Right renal cortex interstitium (tissue), 3 donors: ENCODE measurements around the gene MAK. TPM values are rescaled to one million over a fixed set of nuclear protein-coding genes. Genes with fewer than 3 reads are reported as not detected.
A peak's percentile ranks its signal among the peaks of the same experiment; 100 is the strongest.
"Not testable (repeated sequence)": the region's sequence is repeated elsewhere in the genome, so short reads cannot be mapped to it uniquely, and the experiment has no call there.

Experiments
- DNase-seq, 3 donors: peaks; one replicate each; pipeline ENCODE4 v3.0.0-alpha.2; 2013; ENCODE audit warnings: low read depth in 3 of 3, low spot score in 2 of 3
- polyA plus RNA-seq, 3 donors: library from polyadenylated mRNA; unstranded; fragments of 120-200 nt; gene quantifications; one replicate each; pipeline ENCODE4 v1.2.1, GENCODE V29; 2013; ENCODE audit not compliant: insufficient read length in 3 of 3

The MAK gene
- polyA plus RNA-seq, 3 donors = 1.2 to 1.8 (median 1.4) TPM

DNA sequence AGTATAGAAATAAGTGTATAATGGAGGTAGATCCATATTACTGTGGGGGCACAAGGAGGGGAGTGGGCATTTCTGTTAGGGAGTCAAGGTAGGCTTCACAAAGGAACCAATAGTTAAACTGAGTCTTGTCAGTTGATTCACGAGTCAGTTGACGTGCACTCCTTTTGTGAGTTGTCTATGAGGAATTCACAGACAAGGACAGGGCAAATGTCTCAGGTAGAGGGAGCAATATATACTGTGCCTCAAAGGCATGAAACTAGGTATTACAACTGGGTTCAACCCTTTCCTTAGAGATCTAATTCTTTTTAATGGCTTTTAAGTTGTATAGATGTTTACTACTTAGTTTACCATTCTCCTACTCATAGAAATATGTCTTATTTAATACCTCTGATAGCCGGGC lies 104.5 kb downstream of the MAK start:
- DNase-seq = no peak

DNA sequence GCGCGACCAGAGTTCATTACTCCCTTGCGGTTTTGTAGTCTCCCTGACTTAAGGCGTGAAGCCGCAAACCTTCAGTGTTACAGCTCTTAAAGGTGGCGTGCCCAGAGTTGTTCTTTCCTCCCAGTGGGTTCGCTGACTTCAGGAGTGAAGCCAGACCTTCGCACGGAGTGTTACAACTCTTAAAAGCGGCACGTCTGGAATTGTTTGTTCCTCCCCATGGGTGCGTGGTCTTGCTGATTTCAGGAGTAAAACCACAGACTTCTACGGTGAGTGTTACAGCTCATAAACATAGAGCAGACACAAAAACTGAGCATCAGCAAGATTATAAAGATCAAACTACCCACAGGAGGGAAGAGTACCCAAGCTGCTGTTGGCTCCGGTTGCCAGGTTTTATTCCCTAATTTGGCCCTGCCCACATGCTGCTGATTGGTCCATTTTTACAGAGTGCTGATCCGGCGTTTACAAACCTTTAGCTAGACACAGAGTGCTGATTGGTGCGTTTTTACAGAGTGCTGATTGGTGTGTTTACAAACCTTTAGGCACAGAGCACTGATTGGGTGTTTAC lies 105.1 kb downstream of the MAK start:
- no peak for DNase-seq

- no peak for DNase-seq
Observed at GRCh38 chr6:10730254-10730653, 108.1 kb downstream of the MAK start.

- DNase-seq = no peak
Observed at GRCh38 chr6:10725716-10726115, 112.6 kb downstream of the MAK start.

- DNase-seq = no peak
Observed at GRCh38 chr6:10725044-10725443, 113.3 kb downstream of the MAK start.

GRCh38 chr6:10723567-10723881 lies 114.8 kb downstream of the MAK start:
- no peak for DNase-seq

GRCh38 chr6:10722820-10723566 lies 115.3 kb downstream of the MAK start, which contains the start of gene TMEM14C:
TSS of gene TMEM14C (plus strand) at chr6:10723070. CDS start at chr6:10724614, 1,544 bp downstream.
- DNase-seq = peak; percentile 86 to 97 (median 91)

- no peak for DNase-seq
Observed at GRCh38 chr6:10722570-10722819, 115.8 kb downstream of the MAK start.

DNA sequence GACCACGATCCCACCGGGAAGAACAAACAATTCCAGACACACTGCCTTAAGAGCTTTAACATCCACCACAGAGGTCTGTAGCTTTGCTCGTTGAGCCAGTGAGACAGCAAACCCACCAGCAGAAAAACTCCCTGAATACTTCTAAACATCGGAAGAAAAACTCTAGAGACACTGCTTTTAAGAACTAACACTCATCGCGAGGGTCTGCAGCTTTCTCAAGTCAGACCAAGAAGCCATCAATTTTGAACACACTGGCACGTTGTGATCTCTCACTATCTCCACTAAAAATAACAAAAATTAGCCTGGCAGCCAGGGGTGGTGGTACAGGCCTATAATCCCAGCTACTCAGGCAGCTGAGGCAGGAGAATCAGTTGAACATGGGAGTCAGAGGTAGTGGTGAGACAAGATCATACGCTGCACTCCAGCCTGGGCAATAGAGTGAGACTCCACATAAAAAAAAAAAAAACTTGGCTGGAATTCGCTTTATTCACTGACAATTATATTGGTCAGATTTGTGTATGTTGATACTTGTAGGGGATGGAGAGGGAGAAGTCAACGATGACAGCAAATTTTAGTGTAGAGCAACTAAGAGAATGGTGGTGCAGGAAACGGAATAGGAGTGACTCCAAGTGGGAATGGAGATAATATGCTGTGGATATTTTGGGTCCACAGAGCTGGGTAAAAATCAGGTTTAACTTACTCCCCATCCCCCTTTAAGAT lies 116.3 kb downstream of the MAK start:
- DNase-seq = no peak

DNA sequence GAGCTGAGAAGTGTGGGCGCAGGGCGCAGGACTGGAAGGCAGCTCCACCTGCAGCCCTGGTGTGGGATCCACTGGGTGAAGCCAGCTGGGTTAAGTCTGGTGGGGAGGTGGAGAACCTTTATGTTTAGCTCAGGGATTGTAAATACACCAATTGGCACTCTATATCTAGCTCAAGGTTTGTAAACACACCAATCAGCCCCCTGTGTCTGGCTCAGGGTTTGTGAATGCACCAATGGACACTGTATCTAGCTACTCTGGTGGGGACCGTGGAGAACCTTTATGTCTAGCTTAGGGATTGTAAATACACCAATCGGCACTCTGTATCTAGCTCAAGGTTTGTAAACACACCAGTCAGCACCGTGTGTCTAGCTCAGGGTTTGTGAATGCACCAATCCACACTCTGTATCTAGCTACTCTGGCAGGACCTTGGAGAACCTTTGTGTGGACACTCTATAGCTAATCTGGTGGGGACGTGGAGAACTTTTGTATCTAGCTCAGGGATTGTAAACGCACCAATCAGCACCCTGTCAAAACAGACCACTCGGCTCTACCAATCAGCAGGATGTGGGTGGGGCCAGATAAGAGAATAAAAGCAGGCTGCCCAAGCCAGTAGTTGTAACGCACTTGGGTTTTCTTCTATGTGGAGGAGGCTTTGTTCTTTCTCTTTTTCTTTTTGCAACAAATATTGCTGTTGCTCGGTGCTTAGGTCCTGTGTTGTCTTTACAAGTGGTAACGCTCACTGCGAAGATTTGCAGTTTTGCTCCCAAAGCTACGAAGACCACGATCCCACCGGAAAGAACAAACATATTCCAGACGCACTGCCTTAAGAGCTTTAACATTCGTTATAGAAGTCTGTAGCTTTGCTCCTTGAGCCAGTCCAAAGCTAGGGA lies 117.1 kb downstream of the MAK start:
- not testable (repeated sequence) for DNase-seq

DNA sequence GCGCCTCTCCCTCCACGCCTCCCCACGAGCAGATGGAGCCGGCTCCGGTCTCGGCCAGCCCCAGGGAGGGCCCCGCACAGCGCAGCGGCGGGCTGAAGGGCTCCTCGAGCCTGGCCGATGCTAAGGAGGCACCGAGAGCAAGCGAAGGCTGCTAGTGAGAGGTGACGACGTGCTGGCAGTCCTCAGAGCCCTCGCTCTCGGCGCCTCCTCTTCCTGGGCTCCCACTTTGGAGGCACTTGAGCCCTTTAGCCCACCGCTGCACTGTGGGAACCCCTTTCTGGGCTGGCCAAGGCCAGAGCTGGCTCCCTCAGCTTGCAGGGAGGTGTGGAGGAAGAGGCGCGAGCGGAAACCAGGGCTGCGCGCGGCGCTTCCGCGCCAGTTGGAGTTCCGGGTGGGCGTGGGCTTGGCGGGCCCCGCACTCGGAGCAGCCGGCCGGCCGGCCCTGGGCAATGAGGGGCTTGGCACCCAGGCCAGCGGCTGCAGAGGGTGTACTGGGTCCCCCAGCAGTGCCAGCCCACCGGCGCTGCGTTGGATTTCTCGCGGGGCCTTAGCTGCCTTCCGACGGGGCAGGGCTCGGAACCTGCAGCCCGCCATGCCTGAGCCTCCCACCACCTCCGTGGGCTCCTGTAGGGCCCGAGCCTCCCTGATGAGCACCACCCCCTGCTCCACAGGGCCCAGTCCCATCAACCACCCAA lies 117.9 kb downstream of the MAK start:
- DNase-seq = peak in 1 of 3 donors; percentile 13

- no peak for DNase-seq
Observed at GRCh38 chr6:10719964-10720264, 118.4 kb downstream of the MAK start.

DNA sequence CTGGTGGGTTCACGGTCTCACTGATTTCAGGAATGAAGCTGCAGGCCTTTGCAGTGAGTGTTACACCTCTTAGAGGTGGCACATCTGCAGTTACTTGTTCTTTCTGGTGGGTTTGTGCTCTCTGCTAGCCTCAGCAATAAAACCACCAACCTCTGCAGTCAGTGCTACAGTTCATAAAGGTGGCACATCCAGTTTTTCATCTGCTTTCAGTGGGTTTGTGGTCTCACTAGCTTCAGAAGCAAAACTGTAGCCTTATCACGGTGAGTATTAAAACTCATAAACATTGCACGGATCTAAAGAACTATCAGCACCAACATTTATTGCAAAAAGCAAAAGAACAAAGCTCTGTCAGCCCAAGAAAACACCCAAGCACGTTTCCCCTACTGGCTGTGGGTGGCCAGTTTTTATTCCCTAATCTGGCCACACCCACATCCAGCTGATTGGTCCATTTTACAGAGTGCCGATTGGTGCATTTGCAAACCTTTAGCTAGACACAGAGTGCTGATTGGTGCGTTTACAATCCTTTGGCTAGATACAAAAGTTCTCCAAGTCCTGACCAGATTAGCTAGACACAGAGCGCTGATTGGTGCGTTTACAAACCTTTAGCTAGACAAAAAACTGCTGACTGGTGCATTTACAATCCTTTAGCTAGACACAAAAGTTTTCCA lies 118.9 kb downstream of the MAK start:
- no peak for DNase-seq

- no peak for DNase-seq
Observed at GRCh38 chr6:10713962-10714361, 124.4 kb downstream of the MAK start.

Other genes starting within 250 kb of the MAK start
- gene C6orf52, start 143.9 kb downstream of the MAK start, polyA plus RNA-seq = 1 to 10 TPM; 2.6 to 4.9 (median 4.0) TPM
- 10 to 100 TPM; 22.9 to 26.0 (median 24.4) TPM for gene PAK1IP1, start 143.6 kb downstream of the MAK start, polyA plus RNA-seq
- 100 to 1,000 TPM; 167 to 182 (median 173) TPM for gene TMEM14C, start 115.5 kb downstream of the MAK start, polyA plus RNA-seq
- 100 to 1,000 TPM; 103 to 106 (median 105) TPM for gene TMEM14B, start 90.7 kb downstream of the MAK start, polyA plus RNA-seq
- gene GCM2, start 43.5 kb upstream of the MAK start, polyA plus RNA-seq = not detected
- gene SYCP2L, start 48.5 kb upstream of the MAK start, polyA plus RNA-seq = 1 to 10 TPM; 3.5 to 4.2 (median 3.5) TPM
- 1 to 10 TPM; 8.2 to 9.0 (median 8.5) TPM for gene ELOVL2, start 205.8 kb upstream of the MAK start, polyA plus RNA-seq